Activated effector memory CD4-positive, alpha-beta T cell treated with Interleukin-2 at 50 U/mL for 16 hours (primary cell): ENCODE data around the gene COG6.

Experiments
- DNase-seq: peaks from one replicate; pipeline ENCODE4 v3.0.0-alpha.2; 2020

The COG6 gene

DNA sequence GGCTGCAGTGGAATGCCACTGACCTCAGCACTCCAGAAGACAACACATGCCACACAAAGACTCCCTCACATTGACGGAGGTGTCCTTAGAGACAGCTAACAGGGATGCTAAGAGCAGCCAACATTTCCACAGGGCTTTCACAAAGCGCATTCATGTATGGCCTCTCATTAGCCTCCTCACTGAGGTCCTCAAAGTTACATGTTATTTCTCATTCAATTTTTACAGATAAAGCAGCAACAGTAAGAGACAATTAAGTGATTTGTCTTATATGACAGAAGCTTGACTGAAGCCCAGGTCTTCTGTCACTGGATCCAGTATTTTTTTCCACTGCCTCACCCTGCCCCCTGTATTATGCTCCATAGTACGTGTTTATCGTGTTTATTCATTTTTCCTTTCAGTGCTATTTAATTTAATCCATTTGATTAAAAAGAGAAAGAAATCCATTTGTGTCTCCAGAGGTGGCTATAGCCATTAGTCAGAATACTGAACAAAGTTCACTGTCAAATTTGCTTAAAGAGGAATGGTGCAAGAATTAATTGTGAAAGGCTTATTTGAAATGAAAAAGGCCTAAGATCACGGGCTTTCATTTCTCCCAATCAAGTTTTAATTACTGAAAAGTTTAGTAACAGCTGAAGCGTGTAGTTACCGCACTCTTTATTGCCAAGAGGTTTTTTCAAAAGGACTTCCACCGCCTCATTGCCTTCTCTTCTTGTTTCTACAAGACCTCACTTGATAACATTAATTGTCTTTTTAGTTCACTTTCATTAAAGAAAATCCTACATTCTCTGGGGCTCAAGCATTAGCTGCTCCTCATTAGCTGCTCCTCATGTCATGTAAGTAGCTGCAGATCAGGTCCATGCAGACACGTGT, 115.0 kb downstream of the COG6 start:
- no peak for DNase-seq

DNA sequence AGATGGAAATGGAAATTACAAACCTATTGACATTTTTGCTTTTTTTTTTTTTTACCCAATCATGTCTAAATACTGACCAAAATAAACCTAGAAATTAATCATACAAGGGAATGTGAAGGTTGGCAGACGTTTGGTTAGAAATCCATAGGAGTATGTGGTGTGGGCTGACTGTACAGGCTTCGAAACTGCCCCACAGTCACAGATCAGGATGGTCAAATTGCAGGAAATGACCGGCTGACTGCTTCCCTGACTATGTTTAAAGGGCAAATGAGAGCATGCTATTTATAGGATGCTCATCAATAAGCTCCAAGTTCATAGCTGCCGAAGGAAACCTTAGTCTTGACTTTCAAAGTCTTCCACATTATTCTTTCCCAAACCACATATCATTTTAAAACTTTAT, 118.4 kb downstream of the COG6 start:
- DNase-seq = no peak

DNA sequence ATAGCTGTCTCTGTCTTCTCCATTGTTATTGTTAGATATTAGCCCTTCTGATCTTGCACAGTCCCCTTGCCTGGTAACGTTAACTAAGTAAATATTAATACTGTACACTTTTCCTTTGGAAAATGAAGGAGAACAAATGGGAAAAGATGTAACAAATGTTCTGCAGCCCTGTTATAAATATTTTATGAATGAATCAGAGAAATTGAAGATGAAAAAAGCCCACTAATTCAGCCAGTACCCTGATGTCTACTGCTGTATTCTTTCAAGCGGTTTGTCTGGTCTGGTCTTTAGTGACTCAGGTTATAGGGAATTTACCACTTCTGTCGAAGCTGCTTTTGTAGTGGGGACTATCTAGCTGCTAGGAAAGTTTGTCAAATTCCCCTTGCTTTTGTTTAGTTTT, 121.0 kb downstream of the COG6 start:
- no peak for DNase-seq

DNA sequence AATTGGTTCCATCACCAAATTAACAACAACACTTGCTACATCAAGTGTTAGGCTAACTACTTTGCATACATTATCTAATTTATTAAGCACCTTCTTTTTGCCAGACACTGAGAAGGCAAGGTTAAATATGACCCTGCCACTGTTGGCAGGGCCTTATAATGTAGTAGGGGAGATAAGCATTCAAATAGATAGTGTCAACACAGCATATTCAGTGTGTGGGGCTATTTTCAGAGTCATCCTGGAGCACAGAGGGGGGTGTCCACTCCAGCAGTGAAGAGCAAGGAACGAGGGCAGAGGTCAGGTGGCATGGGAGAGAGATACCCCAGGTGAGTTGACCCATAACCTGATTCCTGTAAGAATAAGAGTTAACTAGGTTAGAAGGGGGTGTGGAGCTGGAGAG, 121.6 kb downstream of the COG6 start:
- DNase-seq = no peak

DNA sequence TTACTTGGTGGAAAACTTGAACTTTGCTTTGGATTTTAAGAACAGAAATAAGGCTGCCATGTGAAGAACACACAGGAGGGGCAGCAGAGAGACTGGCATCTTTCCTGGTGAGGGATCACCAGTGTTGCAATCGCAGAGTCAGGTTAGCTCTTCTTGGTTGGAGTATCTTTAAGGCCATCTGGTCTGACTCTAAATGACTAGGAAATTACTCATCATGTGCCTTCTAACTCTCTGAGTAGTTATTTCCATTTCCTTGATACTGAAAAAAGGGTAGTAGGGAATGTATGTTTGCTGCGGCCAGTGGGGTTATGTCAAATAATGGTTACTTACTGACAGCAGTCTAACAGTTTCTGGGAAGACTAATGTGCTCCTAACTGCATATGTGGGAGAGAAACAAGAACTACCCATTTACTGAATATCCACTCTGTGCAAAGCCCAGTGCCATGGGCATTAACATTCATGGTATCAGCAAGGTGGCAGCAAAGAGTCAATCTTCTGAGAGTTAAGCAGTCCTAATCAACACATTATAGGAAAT, 122.1 kb downstream of the COG6 start:
- DNase-seq = no peak

DNA sequence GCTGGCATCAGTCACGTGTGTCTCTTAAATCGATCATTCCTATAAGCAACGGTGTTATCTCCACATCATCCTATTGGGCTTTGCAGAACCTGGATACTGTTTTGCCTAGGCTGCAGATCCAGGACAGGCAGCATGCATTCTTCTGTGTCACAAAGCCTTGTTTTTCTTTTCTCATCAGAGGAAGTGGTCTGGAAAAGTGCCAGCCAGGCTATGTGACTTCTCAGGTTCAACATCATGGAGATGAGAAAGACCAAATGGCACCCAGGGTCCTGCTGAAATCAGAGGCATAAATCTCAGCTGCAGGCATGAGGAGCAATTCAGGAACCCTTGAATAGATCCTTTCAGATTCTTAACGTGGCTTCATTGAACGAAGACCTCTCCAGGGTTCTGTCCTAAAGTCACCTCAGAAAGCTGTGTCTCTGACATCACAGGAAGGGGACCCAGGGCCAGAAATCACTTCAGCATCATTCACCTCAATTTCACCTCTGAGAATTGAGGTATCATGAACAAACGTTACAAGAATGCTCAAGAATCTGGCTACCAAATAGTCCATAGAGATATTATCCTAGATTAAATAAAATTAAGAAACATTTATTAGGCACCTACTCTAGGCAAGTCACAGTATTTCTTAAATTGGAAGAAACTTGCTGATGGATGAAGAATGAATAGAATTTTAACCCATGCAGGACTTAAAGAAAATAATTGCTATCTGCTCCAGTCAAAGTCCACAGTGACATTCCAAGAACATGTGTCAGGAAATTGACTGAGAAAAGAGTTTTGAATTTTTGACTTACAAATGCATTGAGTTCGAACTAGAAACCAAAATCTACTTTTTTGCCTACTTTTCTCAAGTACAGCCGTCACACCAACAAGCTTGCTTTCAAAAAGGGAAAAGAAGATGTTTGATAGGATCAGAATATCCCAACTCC, 124.1 kb downstream of the COG6 start:
- DNase-seq = peak; percentile 24

DNA sequence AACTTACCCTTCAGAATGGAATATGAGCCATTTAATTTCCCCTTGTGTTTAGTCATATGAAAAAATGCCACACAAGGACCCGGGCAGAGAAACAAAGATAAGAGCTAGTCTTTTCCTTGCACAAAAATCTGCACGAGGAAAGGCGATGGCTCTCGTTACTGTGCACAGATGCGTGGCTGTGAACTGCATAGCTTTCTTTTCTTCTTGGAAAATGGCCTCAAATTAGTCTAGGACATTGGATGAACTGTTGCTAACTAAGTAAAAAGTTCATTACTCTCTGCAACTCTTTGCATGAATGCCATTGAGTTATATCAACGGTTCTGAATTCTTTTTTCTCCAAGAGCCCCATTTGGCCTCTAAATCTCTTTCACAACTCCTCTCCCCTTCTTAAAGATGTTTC, 125.2 kb downstream of the COG6 start:
- no peak for DNase-seq

DNA sequence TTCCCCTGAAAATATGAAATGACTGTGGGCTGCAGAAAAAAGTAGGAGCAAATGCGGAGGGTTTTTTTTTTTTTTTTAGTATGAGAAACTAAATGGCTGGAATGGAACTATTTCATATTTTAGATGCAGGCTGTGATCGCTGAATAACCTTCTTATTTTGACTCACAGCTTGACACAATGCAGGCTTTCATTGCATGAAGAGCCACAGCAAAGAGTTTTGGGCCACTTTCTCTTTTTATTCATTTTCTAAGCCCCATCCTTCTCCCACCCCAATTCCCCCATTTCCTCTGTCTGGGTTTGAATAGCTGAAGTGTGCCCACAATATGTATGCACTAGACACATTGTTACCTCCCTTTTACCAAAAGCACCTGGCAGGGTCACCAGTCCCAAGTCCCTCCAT, 125.9 kb downstream of the COG6 start:
- no peak for DNase-seq

DNA sequence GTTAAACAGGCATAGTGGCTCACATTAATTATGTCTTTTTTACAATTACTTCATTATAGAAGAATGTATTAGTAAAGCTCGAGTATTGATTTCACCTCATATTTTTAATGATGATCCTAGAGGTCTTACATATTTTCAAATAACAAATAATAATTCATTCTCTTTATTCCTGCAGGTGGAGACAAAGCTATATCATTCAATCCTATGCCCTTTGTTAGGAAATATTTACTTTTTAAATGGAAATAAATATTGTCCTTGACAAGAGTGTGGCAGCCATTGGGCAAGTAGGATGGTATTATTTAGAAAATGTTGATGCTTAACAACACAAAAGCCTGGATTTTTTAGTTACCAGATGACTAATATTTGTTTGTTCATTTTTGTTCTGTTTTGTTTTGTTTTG, 127.6 kb downstream of the COG6 start:
- DNase-seq = no peak

DNA sequence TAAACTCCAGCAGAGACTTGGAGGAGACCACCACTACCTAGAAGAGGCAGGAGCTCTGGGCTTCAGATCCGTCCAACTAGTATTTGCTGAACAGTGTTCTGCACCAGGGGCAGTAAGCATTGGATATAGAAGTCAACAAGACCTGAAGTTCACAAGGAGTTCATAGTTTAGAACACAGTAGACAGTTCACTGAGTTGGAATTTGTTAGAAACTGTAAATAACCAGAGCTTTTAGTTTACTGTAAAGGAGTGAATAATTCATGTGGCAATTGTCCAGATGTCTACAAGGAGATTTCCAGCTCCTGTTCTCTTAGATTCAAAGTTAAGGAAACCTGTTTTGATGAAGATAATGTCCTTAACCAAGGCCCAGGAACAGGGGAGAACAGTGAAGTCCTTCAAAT, 128.9 kb downstream of the COG6 start:
- DNase-seq = no peak

DNA sequence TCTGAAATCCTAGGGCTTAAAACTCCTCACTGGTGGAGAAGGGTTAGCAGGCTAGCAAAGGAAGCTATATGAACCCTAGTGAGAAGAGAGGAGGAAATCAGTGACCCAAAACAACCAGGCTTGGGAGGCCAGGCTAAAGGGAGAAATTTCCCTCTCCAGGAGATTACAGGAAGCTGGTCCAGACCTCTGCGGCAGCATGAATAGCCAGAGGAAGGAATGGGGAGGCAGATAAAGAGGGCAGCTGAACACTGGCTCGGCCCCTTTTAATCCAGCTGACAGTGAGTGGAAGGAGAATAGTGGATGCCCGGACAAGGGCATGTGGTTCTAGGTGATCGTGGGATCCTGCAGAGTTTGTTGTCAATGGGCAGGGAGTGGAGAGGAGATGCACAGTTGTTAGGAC, 130.6 kb downstream of the COG6 start:
- DNase-seq = no peak

DNA sequence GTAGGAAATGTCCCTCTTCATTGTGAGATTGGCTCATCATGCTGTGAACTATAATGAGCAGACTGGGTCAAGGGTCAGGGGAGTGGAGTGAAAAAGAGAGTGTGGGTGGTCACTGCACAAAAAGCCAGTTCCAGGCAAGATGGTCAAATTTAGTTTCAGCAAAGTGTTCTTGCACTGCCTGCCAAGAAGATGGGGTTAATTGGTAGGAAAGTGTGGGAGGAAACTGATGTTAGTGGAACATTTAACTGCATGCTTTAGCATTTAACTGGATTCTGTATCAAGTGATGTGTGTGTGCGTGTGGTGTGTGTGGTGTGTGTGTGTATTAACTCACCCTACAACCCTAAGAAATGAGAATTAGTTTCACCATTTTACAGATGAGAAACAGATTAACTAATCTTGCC, 131.6 kb downstream of the COG6 start:
- DNase-seq = no peak

DNA sequence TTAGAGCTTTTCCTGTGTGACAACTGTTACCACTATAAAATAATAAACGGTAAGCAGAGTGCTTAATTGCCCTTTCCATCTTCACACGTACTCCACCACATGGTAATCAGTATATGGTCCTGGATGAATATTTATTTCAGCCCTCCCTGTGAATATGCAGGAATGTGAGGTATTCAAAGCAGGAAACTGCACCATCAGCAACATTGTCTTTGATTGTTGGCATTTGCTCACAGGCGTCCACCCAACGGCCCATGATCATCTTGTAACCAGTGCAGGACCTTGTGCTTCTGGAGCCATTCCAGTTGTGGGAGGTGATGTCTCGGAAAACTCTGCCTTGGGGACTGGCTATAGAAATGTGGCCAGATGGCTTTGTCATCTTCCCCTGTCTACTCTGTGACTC, 132.6 kb downstream of the COG6 start:
- no peak for DNase-seq

DNA sequence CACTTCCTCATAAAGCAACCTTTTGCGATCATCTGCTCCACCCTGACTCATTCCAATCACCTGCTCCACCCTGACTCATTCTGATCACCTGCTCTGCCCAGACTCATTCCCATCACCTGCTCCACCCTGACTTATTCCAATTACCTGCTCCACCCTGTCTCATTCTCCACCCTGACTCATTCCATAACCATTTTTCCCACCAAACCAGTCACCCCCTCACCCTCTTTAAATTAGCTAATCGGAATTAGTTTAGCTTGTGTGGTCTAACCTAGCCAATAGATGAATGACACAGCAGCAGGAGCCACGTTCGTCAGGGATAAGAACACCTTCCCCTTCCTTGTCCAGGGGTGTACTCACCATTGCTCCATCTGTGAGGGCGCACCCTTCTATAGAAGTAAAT, 134.0 kb downstream of the COG6 start:
- DNase-seq = no peak
